ENCODE results near the gene IFRD2.

IFRD2 gene, protein sequence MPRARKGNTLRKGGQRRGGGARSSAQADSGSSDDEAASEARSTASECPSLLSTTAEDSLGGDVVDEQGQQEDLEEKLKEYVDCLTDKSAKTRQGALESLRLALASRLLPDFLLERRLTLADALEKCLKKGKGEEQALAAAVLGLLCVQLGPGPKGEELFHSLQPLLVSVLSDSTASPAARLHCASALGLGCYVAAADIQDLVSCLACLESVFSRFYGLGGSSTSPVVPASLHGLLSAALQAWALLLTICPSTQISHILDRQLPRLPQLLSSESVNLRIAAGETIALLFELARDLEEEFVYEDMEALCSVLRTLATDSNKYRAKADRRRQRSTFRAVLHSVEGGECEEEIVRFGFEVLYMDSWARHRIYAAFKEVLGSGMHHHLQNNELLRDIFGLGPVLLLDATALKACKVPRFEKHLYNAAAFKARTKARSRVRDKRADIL

GRCh38 chr3:50292159-50293078 is at the start of gene IFRD2:
Gene IFRD2 (minus strand): TSS chr3:50292429. CDS start chr3:50292274, 155 bp downstream.
- peak; percentile 96 for DNase-seq

- no peak for DNase-seq
Observed at GRCh38 chr3:50341537-50341936, 49.3 kb upstream of the IFRD2 start.

- DNase-seq, result peak; percentile 65
Observed at GRCh38 chr3:50340448-50341329, 48.5 kb upstream of the IFRD2 start, which contains the start of gene RASSF1. Gene RASSF1 (minus strand): TSS chr3:50340836. CDS start chr3:50340805, 31 bp downstream.

DNA sequence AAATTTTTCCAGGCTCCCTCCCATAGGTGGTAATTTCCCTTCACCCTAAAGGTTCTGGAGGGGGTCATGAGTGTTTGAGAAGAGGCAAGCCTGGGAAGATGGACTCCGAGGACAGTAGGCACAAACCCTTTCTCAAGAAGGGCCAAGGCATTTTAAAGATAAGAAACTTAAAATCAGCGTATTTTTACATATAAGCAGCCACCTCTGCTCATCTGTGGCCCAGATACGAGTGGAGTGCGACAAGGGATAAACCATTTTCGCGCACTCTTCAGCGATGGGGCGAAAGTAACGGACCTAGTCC is 47.9 kb upstream of the IFRD2 start:
- no peak for DNase-seq

GRCh38 chr3:50339485-50340146 is 47.4 kb upstream of the IFRD2 start:
- DNase-seq, result peak; percentile 66

GRCh38 chr3:50338965-50339364 is 46.7 kb upstream of the IFRD2 start:
- DNase-seq, result no peak

- DNase-seq, result peak; percentile 99
Observed at GRCh38 chr3:50337175-50337861, 45.1 kb upstream of the IFRD2 start.

GRCh38 chr3:50336452-50337174 is 44.4 kb upstream of the IFRD2 start:
- DNase-seq, result peak; percentile 12

- no peak for DNase-seq
Observed at GRCh38 chr3:50334339-50335075, 42.3 kb upstream of the IFRD2 start.

DNA sequence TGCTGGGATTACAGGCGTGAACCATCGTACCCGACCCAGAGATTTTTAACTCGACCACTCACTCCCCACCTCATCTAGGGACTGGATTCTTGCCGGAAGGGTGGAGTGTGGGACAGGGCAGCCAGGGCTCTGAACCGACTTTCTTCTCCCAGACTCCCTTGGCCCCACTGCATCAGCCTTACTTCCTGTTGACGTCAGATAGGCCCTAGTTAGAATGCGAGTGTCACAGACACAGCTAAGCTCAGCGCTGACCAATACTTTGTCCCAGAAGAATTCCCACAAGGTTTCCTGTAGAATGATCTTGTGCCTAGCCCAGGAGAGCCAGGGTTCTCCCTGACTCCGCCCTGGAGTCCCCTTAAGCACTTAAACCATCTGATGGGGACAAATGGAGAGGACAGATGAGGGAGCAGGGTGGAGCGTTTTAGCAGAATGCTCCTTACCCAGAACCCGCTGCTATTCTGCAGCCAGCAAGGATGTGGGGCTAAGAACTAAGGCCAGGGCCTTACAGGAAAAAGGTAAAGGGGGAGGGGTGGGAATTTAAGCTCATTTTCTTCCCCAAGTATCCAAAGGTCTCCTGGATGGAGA is 41.6 kb upstream of the IFRD2 start:
- DNase-seq, result peak; percentile 41

- DNase-seq, result no peak
Observed at GRCh38 chr3:50331364-50331907, 39.2 kb upstream of the IFRD2 start.

DNA sequence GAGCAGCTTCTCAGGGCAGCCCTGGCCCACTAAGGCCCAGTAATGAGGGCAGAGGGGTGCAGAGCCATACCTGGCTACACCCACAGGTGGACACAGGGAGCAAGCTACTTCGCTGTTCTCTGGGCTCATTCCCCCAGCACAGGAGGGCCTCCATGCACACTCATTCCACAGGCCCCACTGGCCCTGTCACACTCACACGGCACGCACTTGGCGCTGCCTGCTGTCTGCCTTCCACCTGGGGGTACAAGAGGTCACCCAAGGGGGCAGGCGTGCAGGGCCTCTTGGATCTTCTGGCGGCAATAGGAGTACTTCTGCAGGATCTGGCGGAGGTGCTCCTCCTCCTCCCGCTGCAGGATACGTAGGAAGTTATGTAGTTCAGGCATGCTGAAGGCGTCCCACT is 38.1 kb upstream of the IFRD2 start:
- no peak for DNase-seq

DNA sequence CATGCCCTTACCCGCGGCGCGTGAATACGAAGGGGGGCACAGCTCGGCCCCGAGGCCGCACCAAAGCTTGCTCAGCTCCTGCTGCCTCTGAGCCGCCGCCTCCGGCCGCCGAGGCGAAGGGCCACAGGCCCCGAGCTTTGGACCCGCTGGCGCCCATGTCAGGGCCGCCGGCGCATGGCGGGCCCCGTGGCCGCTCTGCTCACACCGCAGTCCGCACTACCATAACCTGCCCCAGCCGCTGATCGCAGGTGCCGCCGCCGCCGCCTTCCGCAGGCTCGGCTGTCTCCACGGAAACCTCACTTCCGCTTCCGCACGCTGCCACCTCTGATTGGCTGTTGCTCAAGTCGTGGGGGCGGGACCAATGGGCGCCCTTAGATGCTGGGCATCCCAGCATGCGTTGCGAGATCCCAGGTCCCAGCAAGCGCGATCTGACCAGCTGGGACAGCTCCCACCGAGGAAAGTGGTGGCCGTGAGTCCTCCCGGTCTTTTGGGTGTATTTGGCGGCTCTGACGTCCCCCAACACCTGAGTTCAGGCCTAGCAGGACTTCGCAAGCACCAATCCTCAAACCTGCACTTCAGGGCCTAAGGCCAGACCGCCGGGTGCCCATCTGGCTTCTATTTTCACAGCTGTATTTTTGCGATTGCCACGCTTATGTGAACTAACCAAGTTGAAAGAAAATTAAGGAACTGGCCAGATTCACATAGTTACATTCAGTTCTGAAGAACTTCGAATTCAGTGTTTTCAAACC is 35.9 kb upstream of the IFRD2 start, which contains the start of gene TUSC2:
Gene TUSC2 (minus strand): TSS at position 281 of the 749 bp plus-strand sequence. CDS start 124 bp downstream, at position 157.
- DNase-seq, result peak; percentile 93

GRCh38 chr3:50327129-50327528 is 34.9 kb upstream of the IFRD2 start:
- DNase-seq, result no peak

DNA sequence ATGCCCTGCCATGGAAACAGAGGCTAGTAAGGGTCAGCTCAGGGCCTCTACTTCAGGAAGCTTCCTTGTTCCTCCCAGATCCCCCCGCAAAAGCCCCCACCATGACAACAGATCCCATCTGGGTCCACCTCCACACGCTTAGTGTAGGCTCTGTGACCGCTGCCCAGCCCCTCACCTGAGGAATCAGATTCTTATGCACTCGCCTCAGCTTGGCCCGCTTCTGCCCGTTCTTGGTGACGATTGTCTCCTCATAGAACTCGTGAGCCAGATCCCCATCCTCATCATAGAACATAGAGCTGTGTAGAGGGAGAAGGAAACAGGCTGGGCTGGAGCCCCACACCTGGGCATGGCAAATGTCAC is 33.9 kb upstream of the IFRD2 start:
- DNase-seq, result no peak

DNA sequence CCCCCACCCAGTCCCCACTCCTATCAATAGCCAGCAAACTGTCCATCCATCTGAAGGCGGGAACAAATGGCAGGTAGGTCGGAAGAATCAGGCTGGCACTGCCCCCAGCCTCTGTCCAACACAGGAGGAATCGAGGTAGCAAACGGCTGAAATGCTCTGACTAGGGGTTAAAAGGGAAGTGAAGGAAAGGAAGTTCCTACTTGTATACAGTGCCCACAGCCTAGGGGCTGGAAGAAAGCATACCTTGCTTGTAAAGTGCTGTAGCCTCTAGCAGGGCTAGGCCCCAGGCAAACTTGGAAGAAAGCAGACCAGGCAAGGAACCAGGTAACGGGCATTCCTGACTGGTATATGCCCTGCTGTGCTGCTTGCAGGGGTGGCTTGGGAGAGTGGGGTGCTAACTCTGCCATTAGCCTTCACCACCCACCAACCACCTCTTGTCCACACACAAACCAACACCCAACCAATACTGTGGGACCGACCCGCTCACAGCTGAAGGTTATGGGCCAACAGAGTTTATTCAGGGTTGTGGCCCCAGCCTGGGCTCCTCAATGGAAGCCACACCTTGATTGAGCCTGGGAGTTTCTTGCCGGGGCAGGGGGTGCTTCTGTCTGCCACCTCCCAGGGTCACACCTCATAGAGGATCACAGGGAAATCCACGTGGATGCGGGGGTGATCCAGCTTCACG is 33.4 kb upstream of the IFRD2 start:
- DNase-seq, result no peak

DNA sequence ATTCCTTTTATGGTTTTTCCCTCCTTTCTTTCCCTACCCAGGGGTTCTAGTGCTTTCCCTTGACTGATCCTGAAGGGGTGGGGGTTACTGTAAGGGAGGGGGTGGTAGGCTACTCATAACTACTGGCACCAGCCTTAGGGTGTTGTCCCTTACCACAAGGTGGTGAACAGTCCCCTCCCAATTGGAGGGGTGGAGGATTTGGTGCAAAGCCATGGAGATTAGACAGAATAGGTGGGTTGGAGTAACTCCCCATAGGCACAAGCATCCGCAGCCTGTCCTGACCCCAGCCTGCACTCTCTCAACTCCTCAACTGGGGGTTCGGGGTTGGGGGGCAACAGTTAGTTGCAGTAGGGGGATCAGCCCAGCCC is 32.9 kb upstream of the IFRD2 start:
- DNase-seq, result no peak

Measured in fibroblast of skin of right quadriceps (primary cell).